Measurements from ENCODE around the gene TNFSF11.

Gene TNFSF11

DNA sequence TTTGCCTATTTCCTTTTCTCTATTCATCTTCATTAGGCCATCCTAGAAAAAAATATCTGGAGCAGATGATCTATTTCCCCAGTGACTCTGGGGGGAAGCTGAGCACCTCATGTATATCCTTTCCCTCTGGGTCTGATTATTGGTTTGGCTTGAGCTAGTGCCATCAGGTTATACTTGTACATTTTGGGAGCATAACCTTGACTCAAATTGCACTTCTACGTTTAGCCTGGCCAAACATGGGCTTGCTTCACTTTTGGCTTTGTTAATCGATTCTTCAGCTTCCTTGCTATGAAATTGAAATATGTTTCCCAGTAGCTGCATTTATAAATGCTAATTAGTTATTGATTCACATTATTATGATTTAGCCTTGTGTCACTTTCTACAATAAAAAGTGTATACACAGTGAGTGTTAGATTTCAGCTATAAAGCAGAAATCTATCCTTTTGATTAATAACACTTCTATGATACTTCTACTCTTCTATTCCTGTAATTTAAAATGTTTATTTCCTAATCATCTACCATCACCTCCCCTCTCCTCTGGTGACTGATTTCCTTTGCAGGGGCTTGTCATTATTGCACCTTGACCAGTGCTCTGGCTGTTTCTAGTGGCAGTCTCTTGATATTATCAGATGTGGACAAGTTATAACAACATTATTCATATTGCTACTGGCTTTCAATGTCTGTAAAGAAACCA, 37.3 kb downstream of the TNFSF11 start:
- no peak for DNase-seq (ENCODE audit: low spot score)

- no peak for DNase-seq (ENCODE audit: low spot score)
These were observed 38.2 kb downstream of the TNFSF11 start for GRCh38 chr13:42612021-42612765.

- DNase-seq (ENCODE audit: low spot score) = no peak
These were observed 40.6 kb downstream of the TNFSF11 start for GRCh38 chr13:42614436-42615035.

GRCh38 chr13:42615691-42616090, 41.7 kb downstream of the TNFSF11 start:
- peak; percentile 50 for DNase-seq (ENCODE audit: low spot score)

DNA sequence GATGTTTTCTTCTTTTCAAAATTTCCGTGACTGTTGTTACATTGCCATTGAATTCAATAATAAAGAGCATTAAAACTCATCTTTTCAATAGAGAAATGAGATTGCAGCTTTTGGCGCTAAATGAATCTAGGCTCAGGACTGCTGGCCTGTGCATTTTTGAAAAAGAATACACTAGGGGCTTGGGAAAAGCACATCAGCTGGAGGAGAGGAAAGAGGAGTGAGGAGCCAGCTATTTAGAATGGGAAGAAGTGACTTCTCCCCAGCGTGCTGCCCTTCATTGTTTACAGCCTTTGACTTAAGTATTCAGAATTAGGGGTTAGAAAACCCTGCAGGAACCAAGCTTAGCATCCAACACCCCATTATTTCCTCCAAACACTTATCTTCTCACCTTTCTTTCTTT, 43.3 kb downstream of the TNFSF11 start:
- DNase-seq (ENCODE audit: low spot score) = no peak

DNA sequence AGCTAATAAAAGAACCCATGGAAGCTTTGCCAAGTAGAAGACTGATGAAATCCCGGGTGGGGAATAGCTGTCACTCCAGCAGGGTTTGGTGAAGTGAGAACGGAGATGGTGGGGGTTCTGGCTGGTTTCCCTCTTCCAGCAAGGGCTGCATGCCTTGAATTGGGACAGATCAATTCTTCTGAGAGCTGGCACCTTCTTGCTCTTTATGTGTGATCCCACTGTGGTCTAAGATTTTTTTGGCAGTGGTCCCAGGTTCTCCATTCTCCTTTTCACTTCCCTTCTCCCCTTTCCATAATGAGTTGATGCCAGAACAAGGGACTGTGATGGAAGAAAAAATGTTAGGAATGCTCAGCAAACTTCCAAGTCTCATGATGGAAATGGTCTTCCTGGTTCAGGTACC, 50.0 kb downstream of the TNFSF11 start:
- no peak for DNase-seq (ENCODE audit: low spot score)

GRCh38 chr13:42625611-42626010, 51.7 kb downstream of the TNFSF11 start:
- no peak for DNase-seq (ENCODE audit: low spot score)

DNA sequence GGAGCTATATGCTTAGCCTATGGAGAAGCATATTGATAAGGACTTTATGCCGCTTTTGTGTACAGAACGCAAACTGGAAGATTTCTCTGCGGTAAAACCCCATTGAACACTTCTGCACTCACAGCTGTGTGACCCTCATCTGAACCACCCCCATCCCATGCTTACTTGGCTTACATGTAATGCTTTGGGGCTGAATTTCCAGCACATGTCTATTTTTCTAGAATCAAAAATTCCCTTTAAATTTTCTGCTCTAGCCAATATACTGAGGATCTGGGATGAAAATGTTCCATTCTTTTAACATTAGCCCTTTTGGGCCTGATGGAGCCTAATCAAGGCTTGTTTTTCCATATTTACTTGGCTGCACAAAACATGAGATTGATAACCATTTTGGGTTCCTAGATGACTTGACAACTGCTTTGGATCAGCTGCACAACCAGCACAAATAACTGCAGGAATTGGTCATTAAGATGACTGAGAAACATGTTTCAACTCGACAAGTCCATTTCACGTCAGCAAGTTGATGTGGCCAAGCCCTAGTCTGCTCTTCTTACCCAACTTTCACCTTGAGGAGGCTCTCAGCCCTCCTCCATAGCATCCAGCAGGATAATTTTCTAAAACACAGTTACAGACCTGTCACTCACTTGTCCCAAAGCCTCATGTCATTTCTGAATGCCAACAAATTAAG, 52.4 kb downstream of the TNFSF11 start:
- no peak for DNase-seq (ENCODE audit: low spot score)

DNA sequence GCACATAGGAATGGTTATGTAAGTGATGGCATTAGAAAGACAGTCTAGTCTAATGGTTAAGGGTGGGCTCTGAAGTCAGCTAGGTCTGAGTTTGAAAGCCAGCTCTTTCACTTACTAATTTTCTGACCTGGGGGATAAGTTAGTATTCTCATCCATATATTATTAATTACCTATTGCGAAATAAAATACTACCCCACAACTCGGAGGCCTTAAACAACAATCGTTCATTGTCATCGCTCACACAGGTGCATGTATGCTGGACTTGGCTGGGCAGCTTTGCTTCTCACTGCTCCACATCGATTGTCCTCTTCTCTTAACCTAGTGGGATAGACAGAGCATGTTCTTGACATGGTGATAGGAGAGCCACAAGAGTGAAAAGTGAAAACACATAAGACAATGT, 54.7 kb downstream of the TNFSF11 start:
- no peak for DNase-seq (ENCODE audit: low spot score)

DNA sequence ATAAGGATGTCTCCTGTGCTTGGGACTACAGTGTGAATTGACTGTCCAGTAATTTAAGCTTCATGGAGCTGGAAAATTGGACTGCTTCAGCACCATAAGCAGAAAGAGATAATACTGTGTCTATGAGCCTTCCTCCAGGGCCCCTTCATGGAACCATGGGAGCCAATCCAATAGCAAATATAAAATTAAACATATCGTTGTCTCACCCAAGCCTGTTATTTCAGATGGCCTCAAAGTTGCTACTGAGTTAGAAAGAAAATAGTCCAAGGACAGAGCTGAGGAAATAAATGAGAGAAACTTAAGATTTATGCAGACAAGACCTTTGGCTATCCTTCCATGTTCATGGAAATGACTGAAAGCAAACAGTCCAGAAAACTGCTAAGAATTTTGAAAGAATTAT, 57.2 kb downstream of the TNFSF11 start:
- no peak for DNase-seq (ENCODE audit: low spot score)

DNA sequence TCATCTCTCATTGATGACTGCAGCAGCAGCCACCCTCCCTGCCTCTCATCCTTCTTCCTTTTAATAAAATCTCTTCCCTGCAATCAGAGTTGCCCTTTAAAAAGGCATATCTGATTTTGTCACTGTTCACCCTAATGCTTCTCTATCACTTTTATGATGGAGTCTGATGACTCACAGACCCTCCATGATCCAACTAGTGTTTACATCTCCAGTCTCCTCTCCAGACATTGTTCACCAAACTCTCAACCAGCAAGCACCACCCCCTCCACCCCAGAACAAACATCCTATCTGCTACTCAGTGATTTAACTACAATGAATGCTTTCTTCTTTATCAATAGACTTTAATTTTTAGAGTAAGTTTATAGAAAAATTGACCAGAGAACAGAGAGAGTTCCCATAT, 59.5 kb downstream of the TNFSF11 start:
- no peak for DNase-seq (ENCODE audit: low spot score)

GRCh38 chr13:42638101-42638500, 64.1 kb downstream of the TNFSF11 start:
- DNase-seq (ENCODE audit: low spot score) = no peak

- no peak for DNase-seq (ENCODE audit: low spot score)
These were observed 64.9 kb downstream of the TNFSF11 start for GRCh38 chr13:42638886-42639285.

DNA sequence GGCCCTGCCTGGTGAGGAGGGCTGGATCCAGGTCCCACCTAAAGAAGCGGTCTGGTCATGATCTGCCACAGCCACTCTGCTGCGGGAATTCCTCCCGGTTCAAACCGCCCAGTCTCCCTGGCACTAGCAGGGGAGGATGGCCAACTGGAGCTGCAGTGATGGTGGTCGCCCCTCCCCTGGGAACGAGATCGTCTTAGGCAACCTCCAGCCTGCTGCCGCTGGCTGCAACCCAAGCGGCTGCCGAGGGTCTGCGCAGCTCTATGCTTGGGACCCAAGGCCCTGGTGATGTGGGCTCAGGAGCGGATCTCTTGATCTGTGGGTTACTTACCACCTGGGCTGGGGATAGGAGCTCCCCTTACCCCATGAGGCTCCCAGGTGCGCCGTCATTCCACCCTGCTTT, 69.1 kb downstream of the TNFSF11 start:
- DNase-seq (ENCODE audit: low spot score) = no peak

GRCh38 chr13:42644841-42645240, 70.9 kb downstream of the TNFSF11 start:
- DNase-seq (ENCODE audit: low spot score) = no peak

- DNase-seq (ENCODE audit: low spot score) = no peak
These were observed 71.8 kb downstream of the TNFSF11 start for GRCh38 chr13:42645717-42646116.

- DNase-seq (ENCODE audit: low spot score) = no peak
These were observed 75.2 kb downstream of the TNFSF11 start for GRCh38 chr13:42649141-42649540.

GRCh38 chr13:42649831-42650230, 75.9 kb downstream of the TNFSF11 start:
- no peak for DNase-seq (ENCODE audit: low spot score)

- DNase-seq (ENCODE audit: low spot score) = no peak
These were observed 76.6 kb downstream of the TNFSF11 start for GRCh38 chr13:42650506-42650905.

- DNase-seq (ENCODE audit: low spot score) = no peak
These were observed 78.1 kb downstream of the TNFSF11 start for GRCh38 chr13:42651936-42652641.

GRCh38 chr13:42652642-42653415, 78.9 kb downstream of the TNFSF11 start:
- DNase-seq (ENCODE audit: low spot score) = no peak
